Measurements from ENCODE around the gene NIBAN1.
"Not testable (repeated sequence)": the region's sequence is repeated elsewhere in the genome, so short reads cannot be mapped to it uniquely, and the experiment has no call there.

NIBAN1 gene

DNA sequence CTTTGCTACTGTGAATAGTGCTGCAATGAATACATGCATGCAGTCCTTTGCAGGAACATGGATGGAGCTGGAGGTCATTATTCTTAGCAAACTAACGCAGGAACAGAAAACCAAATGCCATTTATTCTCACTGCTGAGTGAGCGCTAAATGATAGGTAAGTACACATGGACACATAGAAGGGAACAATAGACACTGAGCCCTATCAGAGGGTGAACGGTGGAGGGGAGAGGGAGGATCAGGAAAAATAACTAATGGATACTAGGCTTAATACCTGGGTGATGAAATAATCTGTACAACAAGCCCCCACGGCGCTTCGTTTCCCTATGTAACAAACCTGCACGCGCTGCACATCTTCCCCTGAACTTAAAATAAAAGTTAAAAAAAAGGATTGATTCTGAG, 8.9 kb downstream of the NIBAN1 start:
- Histone ChIP-seq H3K4me2 (peak overlapping the region; percentile 18; the same call in 1 of the 2 replicates), H3K79me2 (ENCODE audit: insufficient read depth, low read depth) (peaks cover 14% of the 10 kb centered on the region; the same call in 1 of the 2 replicates), H3K4me3 (IDR thresholded peaks at IDR 0.05; ENCODE audit: insufficient read depth, low read depth, low read length) (no peak overlapping the region), H2AFZ (ENCODE audit: low read depth) (no peak overlapping the region), H3K27ac (peak overlapping the region; percentile 10; the same call in 1 of the 2 replicates), H3K4me1 (ENCODE audit: low read depth, poor library complexity, severe bottlenecking) (peaks cover 40% of the 10 kb centered on the region), H4K20me1 (ENCODE audit: insufficient read depth) (no peaks in the 10 kb centered on the region), H3K36me3 (ENCODE audit: insufficient read depth) (no peaks in the 10 kb centered on the region), H3K9ac (no peak overlapping the region), H3K27me3 (ENCODE audit: insufficient read depth, low read depth) (no peaks in the 10 kb centered on the region)
- TF ChIP-seq, protein P1, sequence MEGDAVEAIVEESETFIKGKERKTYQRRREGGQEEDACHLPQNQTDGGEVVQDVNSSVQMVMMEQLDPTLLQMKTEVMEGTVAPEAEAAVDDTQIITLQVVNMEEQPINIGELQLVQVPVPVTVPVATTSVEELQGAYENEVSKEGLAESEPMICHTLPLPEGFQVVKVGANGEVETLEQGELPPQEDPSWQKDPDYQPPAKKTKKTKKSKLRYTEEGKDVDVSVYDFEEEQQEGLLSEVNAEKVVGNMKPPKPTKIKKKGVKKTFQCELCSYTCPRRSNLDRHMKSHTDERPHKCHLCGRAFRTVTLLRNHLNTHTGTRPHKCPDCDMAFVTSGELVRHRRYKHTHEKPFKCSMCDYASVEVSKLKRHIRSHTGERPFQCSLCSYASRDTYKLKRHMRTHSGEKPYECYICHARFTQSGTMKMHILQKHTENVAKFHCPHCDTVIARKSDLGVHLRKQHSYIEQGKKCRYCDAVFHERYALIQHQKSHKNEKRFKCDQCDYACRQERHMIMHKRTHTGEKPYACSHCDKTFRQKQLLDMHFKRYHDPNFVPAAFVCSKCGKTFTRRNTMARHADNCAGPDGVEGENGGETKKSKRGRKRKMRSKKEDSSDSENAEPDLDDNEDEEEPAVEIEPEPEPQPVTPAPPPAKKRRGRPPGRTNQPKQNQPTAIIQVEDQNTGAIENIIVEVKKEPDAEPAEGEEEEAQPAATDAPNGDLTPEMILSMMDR (conservative IDR thresholded peaks at IDR 0.05; ENCODE audit: low read depth, low read length): no peak

GRCh38 chr1:184959626-184960025, 14.7 kb downstream of the NIBAN1 start:
- H3K4me1 ChIP-seq (ENCODE audit: low read depth, poor library complexity, severe bottlenecking): no peaks in the 10 kb centered on the region
- H2AFZ ChIP-seq (ENCODE audit: low read depth): no peak overlapping the region
- H3K79me2 ChIP-seq (ENCODE audit: insufficient read depth, low read depth): no peaks in the 10 kb centered on the region
- no peak overlapping the region for H3K9ac ChIP-seq
- no peaks in the 10 kb centered on the region for H4K20me1 ChIP-seq (ENCODE audit: insufficient read depth)
- H3K36me3 ChIP-seq (ENCODE audit: insufficient read depth): no peaks in the 10 kb centered on the region
- no peak overlapping the region for H3K4me2 ChIP-seq
- no peak overlapping the region for H3K27ac ChIP-seq
- no peak overlapping the region for H3K4me3 ChIP-seq (IDR thresholded peaks at IDR 0.05; ENCODE audit: insufficient read depth, low read depth, low read length)
- TF ChIP-seq, protein P1 (conservative IDR thresholded peaks at IDR 0.05; ENCODE audit: low read depth, low read length): no peak
- no peaks in the 10 kb centered on the region for H3K27me3 ChIP-seq (ENCODE audit: insufficient read depth, low read depth)

GRCh38 chr1:184958554-184959353, 15.6 kb downstream of the NIBAN1 start:
- Histone ChIP-seq H3K79me2 (ENCODE audit: insufficient read depth, low read depth) (no peaks in the 10 kb centered on the region), H4K20me1 (ENCODE audit: insufficient read depth) (no peaks in the 10 kb centered on the region), H3K4me1 (ENCODE audit: low read depth, poor library complexity, severe bottlenecking) (no peaks in the 10 kb centered on the region), H2AFZ (ENCODE audit: low read depth) (no peak overlapping the region), H3K4me3 (IDR thresholded peaks at IDR 0.05; ENCODE audit: insufficient read depth, low read depth, low read length) (no peak overlapping the region), H3K27me3 (ENCODE audit: insufficient read depth, low read depth) (no peaks in the 10 kb centered on the region), H3K27ac (no peak overlapping the region), H3K36me3 (ENCODE audit: insufficient read depth) (no peaks in the 10 kb centered on the region), H3K9ac (no peak overlapping the region), H3K4me2 (no peak overlapping the region)
- TF ChIP-seq, protein P1 (conservative IDR thresholded peaks at IDR 0.05; ENCODE audit: low read depth, low read length): no peak

DNA sequence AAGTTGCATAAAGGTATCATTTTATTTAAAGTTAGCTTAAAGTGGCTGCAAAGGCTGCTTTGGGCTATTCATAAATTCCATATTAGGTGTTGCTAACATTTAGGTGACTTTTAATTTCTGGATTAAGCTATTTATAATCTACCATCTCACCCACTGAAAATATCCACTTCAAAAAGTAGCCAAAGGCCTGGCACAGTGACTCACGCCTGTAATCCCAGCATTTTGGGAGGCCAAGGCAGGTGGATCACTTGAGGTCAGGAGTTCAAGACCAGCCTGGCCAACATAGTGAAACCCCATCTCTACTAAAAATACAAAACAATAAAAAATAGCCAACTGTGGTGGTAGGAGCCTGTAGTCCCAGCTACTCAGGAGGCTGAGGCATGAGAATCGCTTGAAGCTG, 16.4 kb downstream of the NIBAN1 start:
- H3K9ac ChIP-seq; H2AFZ ChIP-seq (ENCODE audit: low read depth); H3K4me2 ChIP-seq; H3K79me2 ChIP-seq (ENCODE audit: insufficient read depth, low read depth); H3K4me3 ChIP-seq (IDR thresholded peaks at IDR 0.05; ENCODE audit: insufficient read depth, low read depth, low read length); H3K27ac ChIP-seq; H3K4me1 ChIP-seq (ENCODE audit: low read depth, poor library complexity, severe bottlenecking); H4K20me1 ChIP-seq (ENCODE audit: insufficient read depth); H3K27me3 ChIP-seq (ENCODE audit: insufficient read depth, low read depth); H3K36me3 ChIP-seq (ENCODE audit: insufficient read depth): not testable (repeated sequence)

- Histone ChIP-seq H2AFZ (ENCODE audit: low read depth) (no peak overlapping the region), H3K36me3 (ENCODE audit: insufficient read depth) (no peaks in the 10 kb centered on the region), H4K20me1 (ENCODE audit: insufficient read depth) (no peaks in the 10 kb centered on the region), H3K27ac (no peak overlapping the region), H3K27me3 (ENCODE audit: insufficient read depth, low read depth) (no peaks in the 10 kb centered on the region), H3K4me3 (IDR thresholded peaks at IDR 0.05; ENCODE audit: insufficient read depth, low read depth, low read length) (no peak overlapping the region), H3K9ac (no peak overlapping the region), H3K79me2 (ENCODE audit: insufficient read depth, low read depth) (no peaks in the 10 kb centered on the region), H3K4me1 (ENCODE audit: low read depth, poor library complexity, severe bottlenecking) (no peaks in the 10 kb centered on the region), H3K4me2 (no peak overlapping the region)
- TF ChIP-seq, protein P1 (conservative IDR thresholded peaks at IDR 0.05; ENCODE audit: low read depth, low read length): no peak
These were observed 17.2 kb downstream of the NIBAN1 start for GRCh38 chr1:184956999-184957700.
